ENCODE data around the gene ERFE. TPM values are rescaled to one million over a fixed set of nuclear protein-coding genes. Genes with fewer than 3 reads are reported as not detected.

Gene ERFE
- total RNA-seq, 2 experiments from 2014 or later, result 0.37 to 0.50 TPM

- ChIA-PET CTCF (no interaction called here), POLR2A (no interaction called here)
- no peak for ATAC-seq
- Mint-ChIP-seq H3K27ac (no peak overlapping the region), H3K27me3 (ENCODE audit: low read depth) (no peaks in the 10 kb centered on the region), H3K9me3 (ENCODE audit: insufficient read depth) (no peaks in the 10 kb centered on the region), H3K4me3 (no peak overlapping the region), H3K4me1 (ENCODE audit: low read depth) (no peaks in the 10 kb centered on the region), H3K36me3 (ENCODE audit: low read depth) (no peaks in the 10 kb centered on the region)
- DNase-seq, result no peak
Observed at GRCh38 chr2:238129166-238130010, 29.4 kb upstream of the ERFE start.

GRCh38 chr2:238130111-238130695 is 28.6 kb upstream of the ERFE start:
- no peaks in the 10 kb centered on the region for H3K9me3 Mint-ChIP-seq (ENCODE audit: insufficient read depth)
- ChIA-PET POLR2A (no interaction called here), CTCF (no interaction called here)
- H3K36me3 Mint-ChIP-seq (ENCODE audit: low read depth), result no peaks in the 10 kb centered on the region
- DNase-seq (no peak), ATAC-seq (no peak)
- H3K4me3 Mint-ChIP-seq, result no peak overlapping the region
- no peak overlapping the region for H3K27ac Mint-ChIP-seq
- H3K4me1 Mint-ChIP-seq (ENCODE audit: low read depth), result no peaks in the 10 kb centered on the region
- H3K27me3 Mint-ChIP-seq (ENCODE audit: low read depth), result no peaks in the 10 kb centered on the region

- no peak for DNase-seq
- POLR2A ChIA-PET, result no interaction called here
- Mint-ChIP-seq H3K4me1 (ENCODE audit: low read depth) (no peaks in the 10 kb centered on the region), H3K4me3 (no peak overlapping the region), H3K36me3 (ENCODE audit: low read depth) (no peaks in the 10 kb centered on the region), H3K27ac (no peak overlapping the region), H3K9me3 (ENCODE audit: insufficient read depth) (no peaks in the 10 kb centered on the region), H3K27me3 (ENCODE audit: low read depth) (no peaks in the 10 kb centered on the region)
- ATAC-seq, result no peak
- CTCF ChIA-PET, result no interaction called here
Observed at GRCh38 chr2:238130696-238131628, 27.8 kb upstream of the ERFE start.

GRCh38 chr2:238131761-238132462 is 26.9 kb upstream of the ERFE start:
- ATAC-seq (no peak), DNase-seq (no peak)
- ChIA-PET POLR2A (no interaction called here), CTCF (no interaction called here)
- Mint-ChIP-seq H3K27me3 (ENCODE audit: low read depth) (no peaks in the 10 kb centered on the region), H3K4me1 (ENCODE audit: low read depth) (no peaks in the 10 kb centered on the region), H3K36me3 (ENCODE audit: low read depth) (no peaks in the 10 kb centered on the region), H3K9me3 (ENCODE audit: insufficient read depth) (no peaks in the 10 kb centered on the region), H3K27ac (no peak overlapping the region), H3K4me3 (no peak overlapping the region)

GRCh38 chr2:238132463-238133450 is 26.0 kb upstream of the ERFE start:
- ChIA-PET POLR2A (no interaction called here), CTCF (no interaction called here)
- DNase-seq (no peak), ATAC-seq (no peak)
- Mint-ChIP-seq H3K36me3 (ENCODE audit: low read depth) (no peaks in the 10 kb centered on the region), H3K27ac (no peak overlapping the region), H3K9me3 (ENCODE audit: insufficient read depth) (no peaks in the 10 kb centered on the region), H3K27me3 (ENCODE audit: low read depth) (no peaks in the 10 kb centered on the region), H3K4me3 (no peak overlapping the region), H3K4me1 (ENCODE audit: low read depth) (no peaks in the 10 kb centered on the region)

- Mint-ChIP-seq H3K9me3 (ENCODE audit: insufficient read depth) (no peaks in the 10 kb centered on the region), H3K4me1 (ENCODE audit: low read depth) (no peaks in the 10 kb centered on the region), H3K4me3 (no peak overlapping the region), H3K36me3 (ENCODE audit: low read depth) (no peaks in the 10 kb centered on the region), H3K27ac (no peak overlapping the region), H3K27me3 (ENCODE audit: low read depth) (no peaks in the 10 kb centered on the region)
- ATAC-seq (no peak), DNase-seq (no peak)
- CTCF ChIA-PET, result no interaction called here
- POLR2A ChIA-PET, result no interaction called here
Observed at GRCh38 chr2:238133499-238134392, 25.0 kb upstream of the ERFE start.

GRCh38 chr2:238134393-238134785 is 24.4 kb upstream of the ERFE start:
- Mint-ChIP-seq H3K27ac (no peak overlapping the region), H3K36me3 (ENCODE audit: low read depth) (no peaks in the 10 kb centered on the region), H3K4me1 (ENCODE audit: low read depth) (no peaks in the 10 kb centered on the region), H3K27me3 (ENCODE audit: low read depth) (no peaks in the 10 kb centered on the region), H3K4me3 (no peak overlapping the region), H3K9me3 (ENCODE audit: insufficient read depth) (no peaks in the 10 kb centered on the region)
- POLR2A ChIA-PET, result no interaction called here
- ATAC-seq, result no peak
- CTCF ChIA-PET, result no interaction called here
- DNase-seq, result no peak

- no peaks in the 10 kb centered on the region for H3K4me1 Mint-ChIP-seq (ENCODE audit: low read depth)
- POLR2A ChIA-PET, result no interaction called here
- no peaks in the 10 kb centered on the region for H3K27me3 Mint-ChIP-seq (ENCODE audit: low read depth)
- H3K9me3 Mint-ChIP-seq (ENCODE audit: insufficient read depth), result no peaks in the 10 kb centered on the region
- no peak overlapping the region for H3K27ac Mint-ChIP-seq
- DNase-seq (no peak), ATAC-seq (no peak)
- no peak overlapping the region for H3K4me3 Mint-ChIP-seq
- H3K36me3 Mint-ChIP-seq (ENCODE audit: low read depth), result no peaks in the 10 kb centered on the region
- CTCF ChIA-PET, result no interaction called here
Observed at GRCh38 chr2:238135601-238136150, 23.1 kb upstream of the ERFE start.

- H3K4me1 Mint-ChIP-seq (ENCODE audit: low read depth), result peaks cover 5% of the 10 kb centered on the region
- no peaks in the 10 kb centered on the region for H3K9me3 Mint-ChIP-seq (ENCODE audit: insufficient read depth)
- ChIA-PET CTCF (no interaction called here), POLR2A (no interaction called here)
- no peak overlapping the region for H3K27ac Mint-ChIP-seq
- no peaks in the 10 kb centered on the region for H3K36me3 Mint-ChIP-seq (ENCODE audit: low read depth)
- no peak overlapping the region for H3K4me3 Mint-ChIP-seq
- no peak for ATAC-seq
- H3K27me3 Mint-ChIP-seq (ENCODE audit: low read depth), result no peaks in the 10 kb centered on the region
- DNase-seq, result no peak
Observed at GRCh38 chr2:238136820-238137537, 21.8 kb upstream of the ERFE start.

GRCh38 chr2:238137885-238138284 is 20.9 kb upstream of the ERFE start:
- H3K9me3 Mint-ChIP-seq (ENCODE audit: insufficient read depth), result no peaks in the 10 kb centered on the region

More at GRCh38 chr2:238137885-238138284, 20.9 kb upstream of the ERFE start:
- DNase-seq (no peak), ATAC-seq (no peak)
- Mint-ChIP-seq H3K27ac (no peak overlapping the region), H3K4me3 (no peak overlapping the region), H3K36me3 (ENCODE audit: low read depth) (no peaks in the 10 kb centered on the region), H3K27me3 (ENCODE audit: low read depth) (no peaks in the 10 kb centered on the region), H3K4me1 (ENCODE audit: low read depth) (peaks cover 5% of the 10 kb centered on the region)
- ChIA-PET POLR2A (no interaction called here), CTCF (interaction anchor here (0.8 kb wide), 1 partner anchor 169 kb away, joined by 3 read pairs; no protein-coding TSS in a partner anchor)

All from activated CD8-positive, alpha-beta T cell treated with anti-CD3 and anti-CD28 coated beads, Interleukin-2, amount 10 ng/mL, durations not matched to agents 7 days and 5 days (primary cell).